ENCODE measurements around the gene LAMA3.

The LAMA3 gene

DNA sequence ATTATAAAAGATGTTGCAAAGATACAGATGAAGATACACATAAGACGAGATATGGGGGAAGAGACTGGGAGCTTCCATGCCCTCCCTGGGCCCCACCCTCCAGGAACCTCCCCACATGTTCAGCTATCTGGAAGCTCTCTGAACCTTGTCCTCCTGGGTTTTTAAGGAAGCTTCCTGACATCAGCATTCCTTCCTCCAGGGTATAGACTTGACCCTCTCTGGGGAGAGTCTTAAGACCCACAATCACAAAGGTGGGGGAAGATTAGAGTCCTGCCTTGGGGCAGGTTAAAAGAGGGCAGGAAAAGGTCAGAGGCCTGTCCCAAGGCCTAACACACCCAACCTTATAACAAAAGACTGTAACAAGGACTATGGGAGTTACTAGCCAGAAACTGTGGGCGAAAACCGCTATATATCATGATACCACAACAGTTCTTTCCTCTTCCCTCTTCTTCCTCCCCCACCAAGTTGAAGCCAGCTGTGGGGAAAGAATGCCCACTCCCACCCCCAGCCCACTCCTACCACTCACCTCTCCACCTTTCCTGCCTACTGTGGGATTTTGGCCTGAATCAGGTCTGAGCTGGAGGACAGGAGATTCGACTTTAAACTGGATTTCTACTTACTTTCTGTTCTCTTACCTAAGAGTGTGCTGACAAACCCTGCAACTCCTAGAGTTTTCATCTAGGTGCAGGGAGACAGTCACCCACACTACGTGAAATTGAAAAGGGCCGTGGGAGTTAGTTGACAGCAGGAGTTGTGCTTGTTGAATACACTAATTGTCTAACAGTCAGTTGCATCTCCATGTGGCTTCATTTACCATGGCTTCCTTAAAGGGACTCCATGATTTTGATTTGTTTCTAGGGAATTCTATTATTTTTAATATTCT, 105.0 kb downstream of the LAMA3 start:
- DNase-seq, result no peak

- no peak for DNase-seq
These were observed 109.0 kb downstream of the LAMA3 start for GRCh38 chr18:23798249-23798648.

- DNase-seq, result no peak
These were observed 109.6 kb downstream of the LAMA3 start for GRCh38 chr18:23798824-23799223.

DNA sequence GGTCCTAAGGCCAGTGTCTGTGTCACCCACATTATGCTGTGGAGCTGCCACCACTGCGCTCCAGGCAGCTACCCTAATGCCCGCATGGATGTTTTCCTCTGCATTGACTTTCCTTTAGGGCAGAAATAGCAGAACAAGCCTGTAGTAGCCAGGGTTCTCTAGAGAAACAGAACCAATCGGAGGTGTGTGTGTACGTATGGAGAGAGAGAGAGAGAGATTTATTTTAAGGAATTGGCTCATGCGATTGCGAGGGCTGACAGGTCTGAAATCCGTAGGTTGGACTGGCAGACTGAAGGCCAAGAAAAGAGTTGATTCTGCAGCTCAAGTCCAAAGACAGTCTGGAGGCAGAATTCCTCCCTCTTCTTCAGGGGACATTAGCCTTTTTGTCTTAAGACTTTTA, 110.3 kb downstream of the LAMA3 start:
- no peak for DNase-seq

- DNase-seq, result no peak
These were observed 111.6 kb downstream of the LAMA3 start for GRCh38 chr18:23800902-23801301.

GRCh38 chr18:23802817-23803216, 113.6 kb downstream of the LAMA3 start:
- no peak for DNase-seq

- DNase-seq, result no peak
These were observed 114.5 kb downstream of the LAMA3 start for GRCh38 chr18:23803755-23804154.

- DNase-seq, result no peak
These were observed 116.6 kb downstream of the LAMA3 start for GRCh38 chr18:23805898-23806297.

GRCh38 chr18:23809415-23809814, 120.2 kb downstream of the LAMA3 start:
- no peak for DNase-seq

GRCh38 chr18:23810396-23810795, 121.1 kb downstream of the LAMA3 start:
- peak in 1 of 2 donors; percentile 9 for DNase-seq

GRCh38 chr18:23811176-23811575, 121.9 kb downstream of the LAMA3 start:
- DNase-seq, result no peak

DNA sequence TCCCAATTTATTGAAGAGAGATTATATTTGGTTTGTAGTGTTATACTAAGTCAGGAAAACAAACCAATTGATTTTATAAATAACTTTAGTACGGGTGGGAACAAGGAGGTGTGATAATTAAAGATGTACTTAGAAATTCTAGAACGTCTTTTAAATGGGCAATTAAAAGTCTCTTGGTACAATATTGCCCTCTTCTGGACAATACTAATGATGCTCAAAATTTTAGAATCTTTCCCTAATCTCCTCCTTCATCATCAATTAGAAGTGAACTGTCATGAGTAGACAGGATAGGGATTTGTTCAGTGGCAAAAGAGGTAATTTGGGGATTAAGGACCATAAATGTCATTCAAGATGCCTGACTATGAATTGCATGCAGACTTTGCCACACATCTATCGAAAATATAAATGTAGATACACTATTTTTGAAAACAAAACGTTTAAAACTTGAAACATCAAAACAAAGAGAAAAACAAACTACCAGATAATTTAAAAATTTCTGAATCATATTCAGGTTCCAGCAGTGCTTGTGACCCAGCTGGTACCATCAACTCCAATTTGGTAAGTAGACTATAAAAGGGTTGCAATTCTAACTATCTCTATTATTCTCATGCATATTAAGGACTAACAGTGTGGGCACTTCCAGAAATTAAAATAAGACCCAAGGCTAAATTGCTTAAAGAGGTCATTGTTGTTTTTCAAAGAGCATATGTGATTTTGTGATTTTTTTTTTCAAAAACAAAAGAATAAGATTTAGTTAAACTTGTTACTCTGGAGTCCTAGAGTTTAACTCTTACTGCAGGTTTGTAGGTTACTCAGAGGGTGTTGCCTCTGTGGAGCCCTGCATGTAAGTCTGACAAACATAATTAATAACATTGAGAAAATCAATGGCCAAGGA, 123.5 kb downstream of the LAMA3 start:
- peak in 1 of 2 donors; percentile 40 for DNase-seq

DNA sequence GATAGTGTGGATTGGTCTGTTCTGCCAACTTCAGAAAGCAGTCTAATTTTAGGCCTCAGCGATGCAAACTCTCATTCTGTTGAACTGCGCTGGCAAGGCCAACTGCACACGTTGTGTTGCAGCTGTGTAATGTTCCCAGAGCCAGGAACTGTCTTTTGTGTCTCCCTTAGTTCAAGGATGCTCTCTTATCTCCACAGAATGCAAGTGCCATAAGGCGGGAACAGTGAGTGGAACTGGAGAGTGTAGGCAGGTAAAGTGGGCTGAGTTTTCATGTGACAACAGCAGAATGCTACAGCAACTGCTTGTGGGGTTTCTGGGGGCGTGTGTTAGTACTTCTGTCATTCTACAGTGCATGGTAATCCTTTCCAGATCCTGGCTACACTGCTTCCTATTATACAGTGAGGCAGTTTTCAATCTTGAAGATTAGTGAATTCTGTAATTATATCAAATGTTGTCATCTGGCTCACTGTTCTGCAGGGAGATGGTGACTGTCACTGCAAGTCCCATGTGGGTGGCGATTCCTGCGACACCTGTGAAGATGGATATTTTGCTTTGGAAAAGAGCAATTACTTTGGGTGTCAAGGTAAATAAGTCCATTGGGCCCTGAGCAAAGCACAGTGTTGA, 125.8 kb downstream of the LAMA3 start:
- no peak for DNase-seq

DNA sequence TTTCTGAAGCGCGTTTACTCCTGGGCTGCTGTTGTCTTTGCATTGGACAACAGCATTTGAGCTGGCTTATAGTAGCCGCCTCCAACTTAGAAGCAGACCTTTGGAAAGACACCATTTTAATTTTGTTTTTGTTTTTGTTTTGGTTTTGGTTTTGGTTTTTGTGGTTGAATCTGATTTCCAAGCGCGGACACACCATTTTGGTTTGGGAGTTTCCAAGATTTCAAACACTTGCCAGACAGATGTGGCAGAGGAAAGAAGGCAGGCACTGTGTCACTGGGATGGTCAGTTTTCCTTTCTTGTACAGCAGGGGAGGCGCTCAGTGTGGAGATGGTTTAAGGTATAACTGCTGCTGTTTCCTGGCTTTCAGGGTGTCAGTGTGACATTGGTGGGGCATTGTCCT, 126.8 kb downstream of the LAMA3 start:
- no peak for DNase-seq

GRCh38 chr18:23816740-23817139, 127.5 kb downstream of the LAMA3 start:
- DNase-seq, result no peak

DNA sequence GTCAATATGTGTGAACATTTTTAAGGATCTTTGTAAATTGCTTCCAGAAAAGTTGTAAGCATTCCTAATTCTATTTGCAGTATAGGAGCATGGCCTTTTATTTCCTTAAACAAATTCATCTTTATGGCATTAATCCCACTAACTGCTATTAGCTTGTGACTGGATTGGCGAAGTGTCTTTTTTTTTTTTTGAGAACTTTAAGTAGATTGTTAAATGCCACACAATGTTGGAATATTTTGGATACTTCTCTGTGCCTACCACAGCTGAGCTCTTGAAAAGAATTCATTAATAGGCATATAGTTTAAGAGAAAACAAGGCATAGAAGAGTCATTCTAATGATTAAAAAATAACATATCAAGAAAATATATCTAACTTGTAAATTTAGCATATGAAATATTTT, 129.7 kb downstream of the LAMA3 start:
- no peak for DNase-seq

DNA sequence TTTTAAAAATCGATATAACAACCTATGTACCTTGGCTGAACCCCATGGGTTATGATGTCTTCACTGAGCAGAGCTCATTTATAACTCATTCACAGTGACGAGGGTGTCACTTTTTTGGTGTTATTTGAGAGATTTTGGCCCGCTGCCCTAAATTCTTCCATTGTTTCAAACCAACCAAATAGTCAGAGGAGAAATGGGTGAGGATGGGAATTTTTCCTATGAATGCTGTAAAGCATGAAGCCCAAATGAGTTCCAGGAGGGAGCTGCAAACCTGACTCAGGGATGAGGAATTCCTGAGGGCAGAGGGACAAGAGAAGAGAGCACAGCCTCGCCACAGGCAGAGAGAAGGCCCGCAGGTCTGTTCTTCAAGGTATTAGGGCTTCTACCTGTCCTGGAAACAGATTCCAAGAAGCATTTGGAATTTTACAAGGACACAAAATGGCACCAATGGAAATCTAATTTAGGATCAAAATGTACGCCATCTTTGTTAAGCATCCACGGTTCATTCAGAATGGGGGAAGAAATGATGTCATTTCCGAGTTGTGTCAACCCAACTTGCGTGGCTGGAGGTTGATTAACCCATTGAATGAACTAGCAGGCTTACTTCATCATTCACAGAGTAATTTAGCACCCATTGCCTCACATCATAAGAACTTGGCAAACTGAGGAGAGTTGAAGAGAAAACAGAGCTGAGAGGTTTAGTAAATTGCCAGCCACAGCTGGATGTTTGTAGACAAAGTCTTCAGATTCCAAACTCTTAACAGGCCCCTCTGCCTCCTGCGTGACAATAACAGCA, 133.5 kb downstream of the LAMA3 start:
- DNase-seq, result no peak

DNA sequence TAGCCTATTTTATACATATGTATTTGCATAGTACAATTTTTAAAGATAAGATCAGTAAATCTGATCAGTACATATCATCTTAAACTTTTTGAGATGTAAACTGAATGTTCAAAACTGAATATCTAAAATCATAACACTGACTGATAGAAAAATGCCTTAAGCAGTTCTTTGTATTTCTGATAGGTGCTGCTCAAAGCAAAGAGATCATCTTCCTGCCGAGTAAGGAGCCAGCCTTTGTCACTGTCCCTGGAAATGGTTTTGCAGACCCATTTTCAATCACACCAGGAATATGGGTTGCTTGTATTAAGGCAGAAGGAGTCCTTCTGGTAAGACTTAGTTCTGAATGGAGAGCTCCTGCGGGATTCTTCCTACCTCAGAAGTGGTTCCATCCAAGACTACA, 135.0 kb downstream of the LAMA3 start:
- peak in 1 of 2 donors; percentile 22 for DNase-seq

DNA sequence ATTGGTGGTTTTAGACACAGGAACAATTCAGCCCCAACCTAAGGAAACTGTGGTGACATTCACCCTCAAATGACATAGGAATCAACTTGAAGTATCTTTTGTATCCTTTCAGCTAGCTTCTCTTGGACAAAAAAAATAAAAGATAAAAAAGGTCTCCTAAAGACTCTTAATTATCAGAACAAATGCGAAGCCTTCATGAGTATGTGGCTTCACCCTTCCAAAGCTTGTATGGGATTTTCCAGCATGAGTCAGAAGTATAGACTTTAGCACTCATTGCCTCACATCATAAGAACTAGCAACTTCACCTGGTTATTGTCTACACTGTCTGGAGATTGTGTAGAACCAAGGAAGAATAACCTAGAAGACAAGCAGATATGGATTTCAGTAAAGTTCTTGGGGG, 135.4 kb downstream of the LAMA3 start:
- DNase-seq, result no peak

DNA sequence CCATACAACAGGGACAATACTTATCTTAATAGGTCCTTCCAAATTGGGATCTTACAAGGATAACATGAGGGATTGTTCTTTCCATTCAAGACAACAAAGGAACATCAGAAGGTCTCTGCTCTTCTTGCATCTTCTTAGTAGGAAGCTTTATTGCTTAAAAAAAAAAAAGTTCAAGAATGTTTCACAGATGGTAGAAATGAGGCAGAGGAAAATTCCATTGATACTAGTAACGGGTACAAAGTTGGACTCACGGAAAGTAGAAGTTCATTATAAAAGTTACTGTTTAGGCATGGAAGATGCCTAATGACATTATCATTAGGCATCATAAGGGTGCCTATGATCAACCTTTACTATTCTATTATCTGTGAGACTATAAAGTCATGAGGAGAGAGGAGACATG, 136.2 kb downstream of the LAMA3 start:
- DNase-seq, result no peak

- no peak for DNase-seq
These were observed 136.7 kb downstream of the LAMA3 start for GRCh38 chr18:23825978-23826405.

- no peak for DNase-seq
These were observed 137.8 kb downstream of the LAMA3 start for GRCh38 chr18:23826850-23827620.
